Epithelial cell of esophagus (primary cell): ENCODE measurements around the gene DMBX1.

ENCODE experiments used
- DNase-seq: peaks from one replicate; pipeline ENCODE4 v3.0.0; 2010; ENCODE audit warnings: low read depth
- H3K4me3 ChIP-seq: 2 replicates; pipeline ENCODE4 v1.5.1; 2011; ENCODE audit warnings: mild to moderate bottlenecking, low read length, control low read depth
- CTCF ChIP-seq: IDR thresholded peaks from 2 replicates; pipeline ENCODE4 v1.5.1; 2011; ENCODE audit warnings: low read depth, mild to moderate bottlenecking, low read length, control low read depth, inconsistent platforms; ENCODE audit not compliant: insufficient read depth; ENCODE audit errors: missing control alignments

The DMBX1 gene

GRCh38 chr1:46467183-46467504 is 22.5 kb upstream of the DMBX1 start:
- no peak for DNase-seq
- no peak overlapping the region for H3K4me3 ChIP-seq
- TF ChIP-seq CTCF, result no peak

- no peak for DNase-seq
- no peak overlapping the region for H3K4me3 ChIP-seq
- no peak for TF ChIP-seq CTCF
Measured at GRCh38 chr1:46469881-46470280, 19.8 kb upstream of the DMBX1 start.

- DNase-seq, result no peak
- no peak overlapping the region for H3K4me3 ChIP-seq
Measured at GRCh38 chr1:46471848-46472492, 17.7 kb upstream of the DMBX1 start.

GRCh38 chr1:46472498-46473181 is 17.0 kb upstream of the DMBX1 start:
- no peak for TF ChIP-seq CTCF
- no peak overlapping the region for H3K4me3 ChIP-seq
- DNase-seq, result no peak

More at GRCh38 chr1:46471848-46472492, 17.7 kb upstream of the DMBX1 start:
- no peak for TF ChIP-seq CTCF

- no peak for TF ChIP-seq CTCF
- no peak for DNase-seq
Measured at GRCh38 chr1:46473991-46474390, 15.6 kb upstream of the DMBX1 start.

GRCh38 chr1:46474570-46474969 is 15.1 kb upstream of the DMBX1 start:
- TF ChIP-seq CTCF, result no peak
- H3K4me3 ChIP-seq, result no peak overlapping the region
- DNase-seq, result no peak

More at GRCh38 chr1:46473991-46474390, 15.6 kb upstream of the DMBX1 start:
- no peak overlapping the region for H3K4me3 ChIP-seq

GRCh38 chr1:46476673-46477072 is 13.0 kb upstream of the DMBX1 start:
- no peak for TF ChIP-seq CTCF
- DNase-seq, result no peak
- no peak overlapping the region for H3K4me3 ChIP-seq
